Subcutaneous abdominal adipose tissue (tissue), 5 donors: ENCODE results near the gene ATG9A.
A peak's percentile ranks its signal among the peaks of the same experiment; 100 is the strongest.

Experiments
- H3K27ac ChIP-seq: one replicate; pipeline ENCODE4 v1.7.0; 2013; ENCODE audit warnings: low read depth, mild to moderate bottlenecking, inconsistent platforms, low read length, moderate library complexity
- H3K27me3 ChIP-seq, 5 donors: one replicate each; pipeline ENCODE4 v1.7.0; 2013; ENCODE audit warnings: low read length in 5 of 5, inconsistent platforms in 1 of 5; ENCODE audit not compliant: control insufficient read depth in 5 of 5, insufficient read depth in 4 of 5
- H3K36me3 ChIP-seq, 5 donors: one replicate each; pipeline ENCODE4 v1.7.0; 2013; ENCODE audit warnings: low read length in 5 of 5; ENCODE audit not compliant: control insufficient read depth in 5 of 5, insufficient read depth in 5 of 5
- H3K4me1 ChIP-seq, 5 donors: one replicate each; pipeline ENCODE4 v1.7.0; 2013; ENCODE audit warnings: low read length in 5 of 5, mild to moderate bottlenecking in 3 of 5, moderate library complexity in 1 of 5; ENCODE audit not compliant: control insufficient read depth in 5 of 5, insufficient read depth in 5 of 5
- H3K4me3 ChIP-seq, 5 donors: one replicate each; pipeline ENCODE4 v1.7.0; 2013; ENCODE audit warnings: low read length in 5 of 5, low read depth in 1 of 5
- H3K9ac ChIP-seq, 5 donors: one replicate each; pipeline ENCODE4 v1.7.0; 2013; ENCODE audit warnings: low read length in 5 of 5, mild to moderate bottlenecking in 4 of 5, moderate library complexity in 3 of 5
- H3K9me3 ChIP-seq, 5 donors: one replicate each; pipeline ENCODE4 v1.7.0; 2013; ENCODE audit warnings: low read length in 5 of 5; ENCODE audit not compliant: control insufficient read depth in 5 of 5
- donor health status: healthy.
- donor health status: healthy.
- donor health status: healthy.
- donor health status: healthy.
- donor health status: healthy.

The ATG9A gene

DNA sequence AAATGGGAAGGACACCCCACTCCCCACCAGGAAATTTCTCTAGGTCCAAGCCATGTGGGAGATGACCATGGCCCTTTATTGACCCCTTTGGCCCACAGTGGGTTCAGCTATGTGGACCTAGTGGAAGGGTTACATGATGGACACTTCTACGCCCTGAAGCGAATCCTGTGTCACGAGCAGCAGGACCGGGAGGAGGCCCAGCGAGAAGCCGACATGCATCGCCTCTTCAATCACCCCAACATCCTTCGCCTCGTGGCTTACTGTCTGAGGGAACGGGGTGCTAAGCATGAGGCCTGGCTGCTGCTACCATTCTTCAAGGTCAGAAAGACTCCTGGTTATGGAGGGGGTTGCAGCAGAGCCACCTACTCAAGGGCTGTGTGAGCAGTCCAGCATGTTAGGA lies 17.1 kb upstream of the ATG9A start:
- H3K4me1 ChIP-seq = peaks cover 9 to 64% (median 52%) of the 10 kb centered on the region in 5 donors
- no peaks in the 10 kb centered on the region for H3K9me3 ChIP-seq

DNA sequence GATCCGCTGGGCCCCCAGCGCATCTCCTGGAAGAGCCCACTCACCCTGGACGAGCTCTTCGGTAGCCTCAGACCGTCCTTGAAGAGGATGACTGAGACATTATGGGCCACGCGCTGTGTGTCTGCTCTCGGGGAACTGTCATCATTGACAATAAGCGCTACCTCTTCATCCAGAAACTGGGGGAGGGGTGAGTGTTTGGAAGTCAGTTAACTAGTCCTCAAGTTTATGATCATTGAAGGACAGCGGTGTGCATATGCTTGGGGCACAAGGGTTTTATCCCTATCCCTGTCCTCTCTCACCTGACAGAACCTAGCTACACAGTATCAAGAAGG lies 16.4 kb upstream of the ATG9A start:
- Histone ChIP-seq H3K36me3 (peaks cover 0 to 35% (median 15%) of the 10 kb centered on the region in 5 donors), H3K9me3 (no peaks in the 10 kb centered on the region), H3K9ac (peak overlapping the region; percentile 68 to 93 (median 92)), H3K27me3 (no peaks in the 10 kb centered on the region), H3K4me1 (peaks cover 9 to 64% (median 52%) of the 10 kb centered on the region in 5 donors), H3K27ac (peak overlapping the region; percentile 83), H3K4me3 (peak overlapping the region; percentile 84 to 98 (median 92))

More for the DNA sequence above, 17.1 kb upstream of the ATG9A start:
- H3K27me3 ChIP-seq = no peaks in the 10 kb centered on the region
- peaks cover 0 to 38% (median 15%) of the 10 kb centered on the region in 5 donors for H3K36me3 ChIP-seq
- peak overlapping the region in 1 of 5 donors; percentile 68 for H3K9ac ChIP-seq
- no peak overlapping the region for H3K27ac ChIP-seq
- H3K4me3 ChIP-seq = no peak overlapping the region

DNA sequence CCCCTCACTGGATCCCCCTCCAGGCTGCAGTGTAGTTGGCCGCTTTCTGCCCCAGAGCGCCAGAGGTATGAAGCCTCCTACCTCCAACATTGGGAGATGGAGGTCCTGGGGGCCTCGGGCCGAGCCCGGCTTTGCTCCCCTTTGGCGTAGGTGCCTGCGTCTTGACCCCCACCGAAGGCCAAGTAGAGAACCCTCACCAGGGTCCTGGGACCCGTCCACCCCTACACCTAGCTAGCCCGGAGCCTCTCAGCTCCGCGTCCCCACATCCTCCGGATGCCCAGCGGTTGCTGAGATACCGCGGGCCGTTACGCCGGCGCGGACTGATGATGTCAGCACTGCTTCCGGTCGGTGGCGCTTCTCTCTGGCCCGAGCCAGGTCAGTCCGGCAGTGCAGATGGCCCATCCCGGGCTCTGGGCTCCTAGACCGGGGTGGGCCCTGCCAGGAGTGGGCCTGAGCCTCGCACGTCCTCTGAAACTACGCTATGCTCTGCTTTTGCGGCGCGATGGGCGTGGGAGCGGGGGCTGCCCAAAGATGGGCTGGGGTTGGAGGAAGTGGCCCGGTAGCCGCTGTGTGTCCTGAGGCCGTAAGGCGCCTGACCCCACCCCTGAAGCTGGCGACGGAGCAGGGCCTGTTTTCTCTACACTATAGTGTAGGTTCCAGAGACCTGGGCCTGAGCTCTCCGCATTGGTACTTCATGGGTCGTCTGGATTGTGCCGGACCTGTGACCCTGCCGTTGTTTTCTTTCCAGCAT lies 15.9 kb upstream of the ATG9A start, which contains the start of the genes GLB1L and STK16:
Gene GLB1L (minus strand): TSS at position 297 of the 751 bp plus-strand sequence. CDS start 1,871 bp downstream, outside the sequence.
Gene STK16 (plus strand): TSS at position 332 of the 751 bp plus-strand sequence. CDS start 521 bp downstream, outside the sequence.
- Histone ChIP-seq H3K4me3 (peak within 1 kb of the TSS; percentile 84 to 98 (median 92)), H3K36me3 (peaks cover 0 to 30% (median 13%) of the 10 kb centered on the region in 5 donors), H3K27me3 (no peaks in the 10 kb centered on the region), H3K27ac (peak within 1 kb of the TSS; percentile 83), H3K9ac (peak within 1 kb of the TSS; percentile 68 to 93 (median 92)), H3K9me3 (no peaks in the 10 kb centered on the region), H3K4me1 (peaks cover 9 to 61% (median 50%) of the 10 kb centered on the region in 5 donors)

DNA sequence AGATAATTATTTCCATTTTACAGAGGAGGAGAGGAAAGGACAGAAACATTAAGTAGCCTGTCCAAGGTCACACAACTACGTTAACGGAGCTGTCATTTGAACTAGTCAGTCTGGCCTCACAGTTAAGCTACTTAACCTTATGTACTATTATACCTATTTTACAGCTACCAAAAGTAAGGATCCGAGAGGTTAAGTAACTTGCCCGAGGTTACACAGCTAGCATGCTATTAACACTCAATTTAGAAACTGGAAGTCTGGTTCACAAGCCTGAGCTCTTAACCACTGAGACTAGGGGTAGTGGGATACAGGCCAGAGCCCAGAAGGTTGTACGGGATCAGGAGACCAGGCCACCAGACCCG lies 15.3 kb upstream of the ATG9A start:
- H3K4me3 ChIP-seq = peak overlapping the region; percentile 84 to 98 (median 92)
- peak overlapping the region; percentile 83 for H3K27ac ChIP-seq
- H3K36me3 ChIP-seq = peaks cover 0 to 33% (median 16%) of the 10 kb centered on the region in 5 donors
- no peaks in the 10 kb centered on the region for H3K27me3 ChIP-seq
- peak overlapping the region in 4 of 5 donors; percentile 89 to 93 (median 92) for H3K9ac ChIP-seq
- no peaks in the 10 kb centered on the region for H3K9me3 ChIP-seq
- peaks cover 7 to 55% (median 44%) of the 10 kb centered on the region in 5 donors for H3K4me1 ChIP-seq

DNA sequence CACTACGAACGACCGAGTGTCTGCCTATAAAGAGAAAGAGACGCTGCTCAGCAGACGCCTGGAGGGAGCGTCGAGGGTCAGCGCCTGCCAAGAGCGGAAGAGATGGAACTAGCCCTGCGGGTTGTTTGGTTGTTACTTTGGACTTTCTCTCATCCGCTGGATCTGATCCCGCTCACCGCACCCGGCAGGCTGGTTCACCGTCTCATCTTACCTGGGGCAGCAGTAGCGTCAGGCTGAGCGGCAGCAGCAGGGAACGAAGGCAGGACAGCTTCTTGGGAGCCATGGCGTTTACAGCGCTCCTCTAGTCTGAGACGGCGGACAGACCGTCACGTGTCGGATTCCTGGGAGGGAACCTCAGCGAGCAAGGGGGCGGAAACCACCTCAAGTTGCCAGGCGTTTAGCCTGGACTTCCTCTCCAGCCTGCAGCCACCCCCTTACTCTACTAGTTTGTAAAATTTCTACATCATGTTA lies 13.9 kb upstream of the ATG9A start:
- Histone ChIP-seq H3K27ac (no peak overlapping the region), H3K27me3 (no peaks in the 10 kb centered on the region), H3K4me3 (peak overlapping the region; percentile 37 to 69 (median 59)), H3K9ac (peak overlapping the region in 2 of 5 donors; percentile 32 to 54), H3K36me3 (peaks cover 0 to 35% (median 25%) of the 10 kb centered on the region in 5 donors), H3K9me3 (no peaks in the 10 kb centered on the region), H3K4me1 (peaks cover 2 to 45% (median 33%) of the 10 kb centered on the region in 5 donors)

DNA sequence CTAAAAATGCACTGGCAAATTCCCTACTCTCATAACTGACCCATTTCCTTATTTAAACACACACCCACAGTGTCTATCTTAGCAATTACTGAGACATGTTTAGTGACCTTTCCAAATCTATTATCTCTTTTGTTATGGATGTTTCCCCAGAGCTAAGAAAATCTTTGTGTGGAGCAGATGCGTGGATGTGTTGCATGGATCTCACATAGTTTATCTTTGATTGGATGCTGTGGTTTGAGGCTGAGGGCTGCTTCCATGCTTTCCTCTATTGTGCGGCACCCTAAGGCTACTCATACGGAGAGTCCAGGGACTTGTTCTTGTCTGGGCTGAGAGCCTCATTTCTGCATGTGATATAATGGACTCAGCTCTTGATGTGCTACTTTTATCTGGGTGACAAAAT lies 4.9 kb upstream of the ATG9A start:
- H3K9ac ChIP-seq = no peak overlapping the region
- H3K36me3 ChIP-seq = peaks cover 26 to 75% (median 72%) of the 10 kb centered on the region in 5 donors
- no peaks in the 10 kb centered on the region for H3K9me3 ChIP-seq
- H3K27ac ChIP-seq = no peak overlapping the region
- H3K4me1 ChIP-seq = peaks cover 0 to 14% (median 11%) of the 10 kb centered on the region in 5 donors
- no peak overlapping the region for H3K4me3 ChIP-seq
- H3K27me3 ChIP-seq = no peaks in the 10 kb centered on the region

DNA sequence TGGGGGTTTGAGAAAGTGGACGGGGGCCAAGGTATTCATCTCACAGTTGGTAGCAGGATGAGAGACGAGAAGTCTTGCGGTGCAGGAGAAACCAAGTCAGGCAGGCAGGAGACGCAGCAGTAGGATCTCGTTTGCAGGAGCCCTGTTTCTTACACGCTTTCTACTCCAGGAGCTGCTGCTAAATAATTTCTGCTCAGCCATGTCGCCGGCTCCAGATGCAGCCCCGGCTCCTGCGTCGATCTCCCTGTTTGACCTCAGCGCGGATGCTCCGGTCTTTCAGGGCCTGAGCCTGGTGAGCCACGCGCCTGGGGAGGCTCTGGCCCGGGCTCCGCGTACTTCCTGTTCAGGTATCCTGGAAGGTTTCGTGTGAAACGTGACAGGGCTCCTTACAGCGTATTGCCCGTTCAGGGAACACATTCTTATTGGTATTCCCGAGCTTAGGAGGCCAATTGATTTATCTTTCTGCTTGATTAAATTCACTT lies 664 bp upstream of the ATG9A start:
- Histone ChIP-seq H3K9ac (peak overlapping the region; percentile 16 to 91 (median 76)), H3K4me1 (peaks cover 5 to 38% (median 27%) of the 10 kb centered on the region in 5 donors), H3K27me3 (no peaks in the 10 kb centered on the region), H3K27ac (peak overlapping the region; percentile 89), H3K9me3 (no peaks in the 10 kb centered on the region), H3K36me3 (peaks cover 20 to 53% (median 45%) of the 10 kb centered on the region in 5 donors), H3K4me3 (peak overlapping the region; percentile 61 to 98 (median 83))

DNA sequence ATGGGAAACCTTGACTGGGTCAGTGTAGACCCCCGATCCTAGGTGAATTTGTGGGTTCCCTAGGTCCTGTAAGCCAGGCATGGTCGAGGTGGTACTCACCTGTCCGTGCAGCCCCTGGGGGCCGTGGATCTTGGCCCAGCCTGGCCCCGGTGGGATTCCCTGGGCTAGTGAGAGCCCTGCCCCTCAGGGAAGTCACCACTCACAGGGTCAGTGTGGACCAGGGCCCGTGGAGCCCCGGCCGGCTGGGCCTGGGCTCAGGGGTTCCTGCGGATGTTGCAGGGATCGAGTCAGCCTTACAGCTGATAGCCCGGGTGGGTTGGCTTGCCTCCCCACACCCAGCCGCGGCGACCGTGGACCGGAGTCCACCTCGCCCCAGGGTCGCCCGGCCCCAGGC lies 528 bp downstream of the ATG9A start:
- peak overlapping the region; percentile 76 to 95 (median 83) for H3K4me3 ChIP-seq
- peaks cover 12 to 53% (median 45%) of the 10 kb centered on the region in 5 donors for H3K36me3 ChIP-seq
- no peaks in the 10 kb centered on the region for H3K27me3 ChIP-seq
- peak overlapping the region; percentile 89 for H3K27ac ChIP-seq
- peaks cover 5 to 40% (median 27%) of the 10 kb centered on the region in 5 donors for H3K4me1 ChIP-seq
- H3K9ac ChIP-seq = peak overlapping the region; percentile 80 to 98 (median 91)
- no peaks in the 10 kb centered on the region for H3K9me3 ChIP-seq

DNA sequence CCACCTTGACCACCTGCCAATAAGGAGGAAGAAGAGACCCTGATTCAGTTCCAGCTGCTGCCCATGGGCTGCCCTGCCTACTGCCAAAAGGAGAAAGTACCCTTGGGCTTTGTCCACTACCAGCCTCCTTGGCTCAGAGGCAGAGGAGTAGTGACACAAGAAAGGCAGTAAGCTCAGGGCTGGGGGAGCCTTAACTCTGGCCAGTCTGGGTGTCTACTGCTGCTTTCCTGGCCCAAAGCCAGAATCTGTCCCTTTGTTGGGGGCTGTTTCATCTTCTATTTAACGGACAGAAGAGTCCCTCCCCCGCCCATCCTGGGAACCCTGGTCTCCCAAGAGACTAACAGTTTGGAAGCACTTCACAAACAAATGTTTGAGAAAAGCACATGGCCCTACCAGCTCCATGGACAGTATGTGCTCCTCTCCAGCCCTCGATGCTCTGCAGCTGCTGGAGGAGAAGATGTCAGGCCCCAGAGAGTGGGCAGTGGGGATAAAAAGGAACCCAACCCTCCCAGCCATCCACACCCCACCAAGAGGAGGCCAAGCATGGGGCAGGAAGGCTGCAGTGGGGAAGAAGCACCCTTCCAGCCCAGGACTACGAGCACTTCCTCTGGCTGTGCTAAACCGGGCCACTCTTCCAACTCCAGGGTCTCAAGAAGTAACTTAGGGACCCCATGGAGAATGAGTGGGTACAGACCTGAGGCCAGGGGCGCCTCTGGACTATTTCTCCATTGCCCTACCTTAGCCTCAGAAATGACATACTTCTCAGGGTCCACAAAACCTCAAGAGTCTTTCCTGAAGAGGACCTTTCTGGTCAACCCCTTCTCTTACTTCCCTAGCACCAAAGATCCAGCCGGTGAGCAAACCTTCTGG lies 1.2 kb downstream of the ATG9A start:
- H3K27me3 ChIP-seq = no peaks in the 10 kb centered on the region
- peaks cover 7 to 40% (median 27%) of the 10 kb centered on the region in 5 donors for H3K4me1 ChIP-seq
- peak overlapping the region; percentile 76 to 95 (median 83) for H3K4me3 ChIP-seq
- peak overlapping the region; percentile 80 to 98 (median 91) for H3K9ac ChIP-seq
- peaks cover 10 to 53% (median 45%) of the 10 kb centered on the region in 5 donors for H3K36me3 ChIP-seq
- H3K27ac ChIP-seq = peak overlapping the region; percentile 89
- no peaks in the 10 kb centered on the region for H3K9me3 ChIP-seq
